ENCODE data around the gene PLXDC2.
"Not testable (repeated sequence)": the region's sequence is repeated elsewhere in the genome, so short reads cannot be mapped to it uniquely, and the experiment has no call there.

GRCh38 chr10:19769826-19770225 lies 46.4 kb upstream of the PLXDC2 start:
- TF ChIP-seq CTCF (IDR thresholded peaks at IDR 0.05; ENCODE audit: low read length); EZH2 (IDR thresholded peaks at IDR 0.05; ENCODE audit: borderline replicate concordance, low read length): not testable (repeated sequence)
